OCI-LY1 (cell line): Measurements from ENCODE around the gene WDR31.
A peak's percentile ranks its signal among the peaks of the same experiment; 100 is the strongest.

Source experiments
- H2AFZ ChIP-seq: fragments of 200-600 bp; sonication (generic), shearing (Covaris generic); 2 replicates; pipeline ENCODE4 v1.6.0; 2014; ENCODE audit warnings: antibody characterized with exemption, mild to moderate bottlenecking, low read length
- H3F3A ChIP-seq: fragments of 200-600 bp; sonication (generic), shearing (Covaris generic); 2 replicates; pipeline ENCODE4 v1.6.0; 2014; ENCODE audit warnings: mild to moderate bottlenecking, antibody characterized with exemption, low read length, moderate library complexity; ENCODE audit not compliant: insufficient read depth
- H3K27ac ChIP-seq: fragments of 200-600 bp; sonication (generic); 2 replicates; pipeline ENCODE4 v1.5.1; 2014; ENCODE audit warnings: low read length, mixed run types, mild to moderate bottlenecking, low read depth; ENCODE audit not compliant: poor library complexity, severe bottlenecking
- H3K27me3 ChIP-seq: fragments of 200-600 bp; sonication (generic); 2 replicates; pipeline ENCODE4 v1.6.0; 2014; ENCODE audit warnings: antibody characterized with exemption, mild to moderate bottlenecking, low read length, moderate library complexity; ENCODE audit not compliant: insufficient read depth
- H3K36me3 ChIP-seq: fragments of 200-600 bp; sonication (generic); 2 replicates; pipeline ENCODE4 v1.6.1; 2014; ENCODE audit warnings: mild to moderate bottlenecking, antibody characterized with exemption, low read length, moderate library complexity, mixed read lengths; ENCODE audit not compliant: insufficient read depth
- H3K4me1 ChIP-seq: fragments of 200-600 bp; sonication (generic); 2 replicates; pipeline ENCODE4 v1.5.1; 2014; ENCODE audit warnings: mild to moderate bottlenecking, low read length, moderate library complexity; ENCODE audit not compliant: insufficient read depth, severe bottlenecking
- H3K4me2 ChIP-seq: fragments of 200-600 bp; sonication (generic), shearing (Covaris generic); 2 replicates; pipeline ENCODE4 v1.6.1; 2014; ENCODE audit warnings: low read length
- H3K4me3 ChIP-seq: fragments of 200-600 bp; sonication (generic); 2 replicates; pipeline ENCODE4 v1.5.1; 2014; ENCODE audit warnings: low read length, low read depth, mild to moderate bottlenecking, mixed read lengths; ENCODE audit not compliant: poor library complexity, severe bottlenecking
- H3K79me2 ChIP-seq: fragments of 200-600 bp; shearing (Covaris generic); 2 replicates; pipeline ENCODE4 v1.6.1; 2016; ENCODE audit warnings: mixed run types, low read length, mixed read lengths; ENCODE audit not compliant: insufficient read depth
- H3K9ac ChIP-seq: fragments of 200-600 bp; sonication (generic), shearing (Covaris generic); 2 replicates; pipeline ENCODE4 v1.6.1; 2014; ENCODE audit warnings: mild to moderate bottlenecking, low read length, mixed read lengths
- H3K9me2 ChIP-seq: fragments of 200-600 bp; sonication (generic), shearing (Covaris generic); 2 replicates; pipeline ENCODE4 v1.6.1; 2014; ENCODE audit warnings: low read depth, mild to moderate bottlenecking, low read length, mixed read lengths
- H3K9me3 ChIP-seq: fragments of 200-600 bp; shearing (Covaris generic); 2 replicates; pipeline ENCODE4 v1.6.1; 2014; ENCODE audit warnings: low read length, mixed read lengths
- H4K20me1 ChIP-seq: fragments of 200-600 bp; sonication (generic), shearing (Covaris generic); 2 replicates; pipeline ENCODE4 v1.6.0; 2016; ENCODE audit warnings: mild to moderate bottlenecking, low read length; ENCODE audit not compliant: insufficient read depth
- EZH2 ChIP-seq: fragments of 200-600 bp; sonication (generic), shearing (Covaris generic); IDR thresholded peaks from 2 replicates; pipeline ENCODE4 v1.8.0; 2017; ENCODE audit warnings: borderline replicate concordance, mixed run types, mild to moderate bottlenecking, antibody characterized with exemption, low read length, moderate library complexity, mixed read lengths
- TF ChIP-seq, protein P1 (sequence below): fragments of 200-600 bp; sonication (generic), shearing (Covaris generic); IDR thresholded peaks from 2 replicates; pipeline ENCODE4 v1.5.1; 2017; ENCODE audit warnings: mild to moderate bottlenecking, antibody characterized with exemption, low read length, moderate library complexity, mixed read lengths

WDR31 gene

DNA sequence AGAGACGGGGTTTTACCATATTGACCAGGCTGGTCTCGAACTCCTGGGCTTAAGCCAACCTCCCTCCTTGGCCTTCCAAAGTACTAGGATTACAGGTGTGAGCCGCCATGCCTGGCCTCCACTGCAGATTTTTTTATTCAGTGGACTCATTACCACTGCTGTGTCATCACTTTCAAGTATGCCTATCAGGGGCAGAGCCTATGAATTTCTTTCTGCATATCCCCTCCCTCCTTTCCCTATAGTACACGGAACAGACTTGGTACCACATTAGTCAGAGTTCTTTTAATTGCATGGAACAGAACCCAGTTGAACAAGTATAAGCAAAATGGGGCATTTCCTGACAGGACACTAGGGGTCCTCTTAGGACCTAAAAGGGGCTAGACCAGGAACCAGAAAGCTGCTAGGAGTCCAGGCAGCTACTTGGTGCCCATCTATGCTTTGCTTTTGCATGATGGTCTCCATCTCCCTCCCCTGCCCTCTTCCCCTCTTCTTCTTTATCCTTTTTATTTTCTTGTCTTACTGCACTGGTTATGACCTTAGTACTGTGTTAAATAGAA lies 15.0 kb upstream of the WDR31 start:
- Histone ChIP-seq H3K27me3 (no peaks in the 10 kb centered on the region), H4K20me1 (no peaks in the 10 kb centered on the region), H3K9me3 (no peaks in the 10 kb centered on the region), H3F3A (no peaks in the 10 kb centered on the region), H3K9ac (no peak overlapping the region), H2AFZ (no peak overlapping the region), H3K4me2 (no peak overlapping the region), H3K9me2 (no peaks in the 10 kb centered on the region), H3K79me2 (no peaks in the 10 kb centered on the region), H3K36me3 (peaks cover 4% of the 10 kb centered on the region; the same call in 1 of the 2 replicates), H3K27ac (no peak overlapping the region), H3K4me3 (no peak overlapping the region), H3K4me1 (peaks cover 14% of the 10 kb centered on the region)
- TF ChIP-seq, protein P1, sequence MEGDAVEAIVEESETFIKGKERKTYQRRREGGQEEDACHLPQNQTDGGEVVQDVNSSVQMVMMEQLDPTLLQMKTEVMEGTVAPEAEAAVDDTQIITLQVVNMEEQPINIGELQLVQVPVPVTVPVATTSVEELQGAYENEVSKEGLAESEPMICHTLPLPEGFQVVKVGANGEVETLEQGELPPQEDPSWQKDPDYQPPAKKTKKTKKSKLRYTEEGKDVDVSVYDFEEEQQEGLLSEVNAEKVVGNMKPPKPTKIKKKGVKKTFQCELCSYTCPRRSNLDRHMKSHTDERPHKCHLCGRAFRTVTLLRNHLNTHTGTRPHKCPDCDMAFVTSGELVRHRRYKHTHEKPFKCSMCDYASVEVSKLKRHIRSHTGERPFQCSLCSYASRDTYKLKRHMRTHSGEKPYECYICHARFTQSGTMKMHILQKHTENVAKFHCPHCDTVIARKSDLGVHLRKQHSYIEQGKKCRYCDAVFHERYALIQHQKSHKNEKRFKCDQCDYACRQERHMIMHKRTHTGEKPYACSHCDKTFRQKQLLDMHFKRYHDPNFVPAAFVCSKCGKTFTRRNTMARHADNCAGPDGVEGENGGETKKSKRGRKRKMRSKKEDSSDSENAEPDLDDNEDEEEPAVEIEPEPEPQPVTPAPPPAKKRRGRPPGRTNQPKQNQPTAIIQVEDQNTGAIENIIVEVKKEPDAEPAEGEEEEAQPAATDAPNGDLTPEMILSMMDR, result peak; percentile 21; the same call in 1 of the 2 replicates
- no peak for TF ChIP-seq EZH2

DNA sequence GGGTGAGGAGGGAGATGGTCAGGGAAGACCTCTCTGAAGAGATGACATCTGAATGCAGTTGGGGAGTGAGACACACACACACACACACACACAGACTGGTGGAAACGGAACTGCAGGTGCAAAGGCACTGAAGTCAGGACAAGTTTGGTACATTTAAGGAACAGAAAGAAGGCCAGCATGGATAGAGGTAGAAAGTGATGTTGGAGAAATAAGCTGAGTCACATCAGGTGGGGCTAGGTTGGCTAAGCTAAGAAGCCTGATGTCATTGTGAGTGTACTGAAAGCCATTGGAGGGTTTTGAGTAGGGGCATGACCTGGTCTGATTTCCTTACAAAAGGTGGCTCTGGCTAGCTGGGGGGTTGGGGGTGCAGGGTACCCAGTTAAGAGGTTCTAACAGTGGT lies 12.3 kb upstream of the WDR31 start:
- H3K36me3 ChIP-seq, result peaks cover 4% of the 10 kb centered on the region; the same call in 1 of the 2 replicates
- H3K79me2 ChIP-seq, result no peaks in the 10 kb centered on the region
- no peak overlapping the region for H3K4me3 ChIP-seq
- H3F3A ChIP-seq, result no peaks in the 10 kb centered on the region
- H3K27ac ChIP-seq, result no peak overlapping the region
- no peak overlapping the region for H2AFZ ChIP-seq
- no peaks in the 10 kb centered on the region for H3K9me2 ChIP-seq
- H4K20me1 ChIP-seq, result no peaks in the 10 kb centered on the region
- peaks cover 31% of the 10 kb centered on the region for H3K4me1 ChIP-seq
- no peak for TF ChIP-seq EZH2
- TF ChIP-seq, protein P1, result no peak
- no peaks in the 10 kb centered on the region for H3K9me3 ChIP-seq
- H3K4me2 ChIP-seq, result no peak overlapping the region
- H3K27me3 ChIP-seq, result no peaks in the 10 kb centered on the region
- no peak overlapping the region for H3K9ac ChIP-seq

- no peak overlapping the region for H3K4me2 ChIP-seq
These were observed 11.9 kb upstream of the WDR31 start for GRCh38 chr9:113352006-113352405.

More at GRCh38 chr9:113352006-113352405, 11.9 kb upstream of the WDR31 start:
- H3K27ac ChIP-seq, result no peak overlapping the region
- H3K9me2 ChIP-seq, result no peaks in the 10 kb centered on the region
- no peaks in the 10 kb centered on the region for H3K79me2 ChIP-seq
- peaks cover 31% of the 10 kb centered on the region for H3K4me1 ChIP-seq
- no peak for TF ChIP-seq EZH2
- TF ChIP-seq, protein P1, result no peak
- H3F3A ChIP-seq, result no peaks in the 10 kb centered on the region
- H3K4me3 ChIP-seq, result no peak overlapping the region
- H3K36me3 ChIP-seq, result peaks cover 4% of the 10 kb centered on the region; the same call in 1 of the 2 replicates
- H3K9ac ChIP-seq, result no peak overlapping the region
- H3K27me3 ChIP-seq, result no peaks in the 10 kb centered on the region
- no peaks in the 10 kb centered on the region for H3K9me3 ChIP-seq
- no peak overlapping the region for H2AFZ ChIP-seq
- no peaks in the 10 kb centered on the region for H4K20me1 ChIP-seq
